CD4-positive, alpha-beta T cell treated with Interleukin-12 subunit alpha and Interleukin-12 subunit beta, for 1 hour (primary cell): ENCODE measurements around the gene ZNF609.

Experiments
- DNase-seq: peaks from one replicate; pipeline ENCODE4 v3.0.0-alpha.2; 2020

The ZNF609 gene

DNA sequence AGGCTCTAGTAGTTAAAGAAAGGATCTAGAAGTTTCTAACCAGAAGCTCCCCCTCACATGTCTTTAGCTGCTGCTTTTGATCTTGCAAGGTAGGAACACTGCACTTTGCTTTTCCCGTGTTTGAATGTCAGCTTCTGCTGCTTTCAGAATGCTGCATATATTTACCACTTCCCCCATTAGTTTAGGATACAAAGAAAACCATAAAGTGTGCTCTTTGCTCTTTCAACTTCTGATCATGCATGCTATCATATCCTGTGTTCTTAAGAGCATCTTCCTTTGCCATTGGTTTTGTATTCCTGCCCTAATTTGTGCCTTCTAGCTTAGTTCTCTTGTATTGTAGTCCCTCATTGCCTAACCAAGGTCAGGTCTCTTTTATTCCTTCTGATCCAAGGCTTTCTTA lies 43.3 kb downstream of the ZNF609 start:
- DNase-seq, result peak; percentile 24

DNA sequence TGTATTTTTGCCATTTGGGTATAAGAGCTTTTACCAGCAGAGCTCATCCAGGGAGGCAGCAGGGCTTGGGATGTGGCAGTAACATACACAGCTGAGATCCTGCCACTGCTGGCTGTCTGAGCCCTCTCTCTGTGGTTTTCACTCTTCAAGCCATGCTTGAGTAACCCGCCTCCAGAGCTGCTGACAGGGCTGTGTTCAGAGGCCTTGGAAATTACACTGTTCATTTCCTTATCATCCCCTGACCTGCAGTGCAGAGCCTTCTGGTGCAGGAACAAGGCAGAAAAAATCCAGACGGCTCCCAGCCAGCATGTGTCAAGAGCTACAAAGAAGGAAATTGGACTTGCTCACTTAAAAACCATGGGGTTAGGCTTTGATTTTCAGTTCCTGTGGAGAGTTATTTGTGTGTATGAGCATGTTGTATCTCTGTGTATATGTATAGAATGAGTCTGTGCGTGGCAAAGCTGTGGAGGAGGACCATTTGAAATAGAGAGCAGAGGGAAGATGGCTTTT lies 47.0 kb downstream of the ZNF609 start:
- DNase-seq, result peak; percentile 18

DNA sequence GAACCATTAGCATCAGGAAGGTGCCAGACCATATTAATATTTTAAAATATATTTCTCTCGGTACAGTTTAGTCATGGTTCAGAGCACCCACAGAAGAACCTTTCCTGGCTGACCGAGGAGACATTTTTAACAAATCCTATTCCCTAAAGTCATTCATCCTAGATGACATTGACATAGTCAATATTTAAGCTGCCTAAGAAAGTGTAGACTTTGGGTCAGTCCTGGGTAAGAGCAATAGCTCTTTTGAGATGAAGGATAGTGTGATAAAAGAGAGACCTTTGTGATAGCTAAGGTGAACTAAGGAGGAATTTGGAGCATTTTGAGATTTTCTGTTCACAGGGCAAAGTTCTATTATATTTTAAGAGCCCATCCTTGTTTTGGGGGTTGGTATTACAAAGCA lies 47.5 kb downstream of the ZNF609 start:
- DNase-seq, result no peak

DNA sequence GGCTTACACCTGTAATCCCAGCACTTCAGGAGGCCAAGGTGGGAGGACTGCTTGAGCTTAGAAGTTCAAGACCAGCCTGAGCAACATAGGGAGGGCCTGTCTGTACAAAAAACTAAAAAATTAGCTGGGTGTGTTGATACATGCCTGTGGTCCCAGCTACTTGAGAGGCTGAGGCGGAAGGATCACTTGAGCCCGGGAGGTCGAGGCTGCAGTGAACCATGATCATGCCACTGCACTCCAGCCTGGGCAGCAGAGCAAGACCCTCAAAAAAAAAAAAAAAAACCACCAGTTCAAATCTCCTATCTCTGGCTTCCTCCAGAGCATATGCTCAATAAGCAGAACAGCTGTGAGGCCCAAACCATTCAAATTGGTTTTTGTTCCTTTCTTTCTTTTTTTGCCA lies 53.4 kb downstream of the ZNF609 start:
- DNase-seq, result no peak

DNA sequence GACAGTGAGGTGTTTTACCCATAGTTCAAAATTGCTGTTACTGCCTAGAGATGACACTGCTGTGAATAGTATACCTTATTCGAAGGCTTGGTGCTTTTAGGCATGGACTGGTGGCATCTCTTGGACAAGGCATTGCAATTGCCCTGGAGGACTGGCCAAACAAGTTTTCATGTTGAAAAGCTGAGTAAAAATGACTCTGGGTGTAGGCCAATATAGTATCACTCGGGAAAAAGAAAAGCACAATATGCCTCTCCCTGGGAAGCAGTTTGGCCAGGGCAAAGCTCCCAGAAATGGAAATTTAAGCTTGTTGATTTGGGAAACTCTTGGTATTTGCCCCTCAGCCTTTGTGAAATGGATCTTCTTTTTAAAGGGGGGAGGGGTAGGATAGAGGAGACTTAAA lies 54.8 kb downstream of the ZNF609 start:
- no peak for DNase-seq

DNA sequence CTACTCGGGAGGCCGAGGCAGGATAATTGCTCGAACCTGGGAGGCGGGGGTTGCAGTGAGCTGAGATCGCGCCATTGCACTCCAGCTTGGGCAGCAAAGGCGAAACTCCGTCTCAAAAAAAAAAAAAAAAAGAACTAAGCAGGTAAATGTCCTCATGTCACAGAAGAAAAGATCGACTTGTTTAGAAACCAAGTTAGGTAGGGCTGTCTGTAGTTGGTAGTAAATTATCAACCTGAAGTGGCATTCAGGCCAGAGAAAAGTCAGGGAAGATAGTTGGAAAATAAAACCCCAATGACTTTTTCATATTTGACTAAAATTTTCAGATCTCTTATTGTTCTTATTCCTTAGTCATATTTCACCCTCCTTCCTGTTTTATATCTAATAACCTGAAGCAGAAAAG lies 55.4 kb downstream of the ZNF609 start:
- no peak for DNase-seq

DNA sequence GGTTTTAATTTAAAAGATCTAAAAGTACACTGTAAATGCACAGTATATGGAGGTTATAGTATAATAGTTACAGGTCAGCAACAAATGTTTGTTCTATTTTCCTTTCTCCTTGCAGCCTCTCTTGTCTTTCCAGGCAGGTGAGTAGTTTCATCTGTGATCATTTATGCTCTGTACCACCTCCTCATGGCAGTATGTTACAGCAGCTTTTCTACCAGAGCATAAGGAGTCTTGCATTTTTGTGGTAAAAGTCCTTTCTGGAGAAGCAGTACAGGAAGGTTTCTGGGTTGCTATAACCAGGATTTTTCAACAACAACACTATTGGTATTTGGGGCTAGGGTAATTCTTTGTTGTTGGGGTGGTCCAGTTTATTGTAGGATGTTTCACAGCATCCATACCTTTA lies 59.5 kb downstream of the ZNF609 start:
- DNase-seq, result no peak

DNA sequence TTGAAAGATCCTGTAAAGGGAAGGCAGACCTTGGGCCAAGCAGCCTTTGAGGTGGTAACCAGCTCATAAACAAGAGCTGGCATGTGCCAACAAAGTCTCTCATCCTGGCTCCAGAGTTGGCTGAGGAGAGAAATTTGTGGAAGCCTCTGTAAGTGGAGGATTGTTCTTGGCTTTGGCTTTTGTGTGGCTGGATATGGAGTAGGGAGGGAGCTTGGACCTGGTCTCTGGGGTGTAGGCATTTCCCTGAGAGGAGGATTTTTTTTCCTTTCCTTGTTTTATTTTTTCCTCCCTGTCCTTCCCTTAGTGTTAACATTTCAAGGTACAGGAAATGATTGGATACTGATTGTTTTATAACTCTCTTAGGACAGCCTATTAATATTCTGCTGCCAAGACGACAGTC lies 60.8 kb downstream of the ZNF609 start:
- no peak for DNase-seq

DNA sequence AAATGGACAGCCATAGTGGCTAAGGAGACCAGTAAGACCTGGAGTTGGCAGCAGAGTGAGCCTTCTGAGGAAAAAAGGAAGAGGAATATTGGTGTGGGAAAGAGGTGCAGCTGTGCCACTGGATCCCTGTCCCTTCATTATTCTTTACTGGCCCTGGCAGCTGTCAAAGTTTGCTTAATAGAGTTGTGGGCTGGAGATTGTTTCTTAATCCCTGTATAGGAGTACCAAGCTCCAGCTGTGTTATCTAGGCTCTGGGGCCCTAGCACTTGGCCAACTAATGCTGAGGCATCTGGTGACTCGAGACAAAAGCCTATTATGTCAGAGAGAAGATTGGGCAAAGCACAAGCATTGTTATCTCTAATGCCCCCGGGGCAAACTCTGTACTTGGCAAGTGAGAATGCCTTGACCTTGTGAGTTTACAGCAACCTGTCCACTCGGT lies 61.4 kb downstream of the ZNF609 start:
- no peak for DNase-seq

DNA sequence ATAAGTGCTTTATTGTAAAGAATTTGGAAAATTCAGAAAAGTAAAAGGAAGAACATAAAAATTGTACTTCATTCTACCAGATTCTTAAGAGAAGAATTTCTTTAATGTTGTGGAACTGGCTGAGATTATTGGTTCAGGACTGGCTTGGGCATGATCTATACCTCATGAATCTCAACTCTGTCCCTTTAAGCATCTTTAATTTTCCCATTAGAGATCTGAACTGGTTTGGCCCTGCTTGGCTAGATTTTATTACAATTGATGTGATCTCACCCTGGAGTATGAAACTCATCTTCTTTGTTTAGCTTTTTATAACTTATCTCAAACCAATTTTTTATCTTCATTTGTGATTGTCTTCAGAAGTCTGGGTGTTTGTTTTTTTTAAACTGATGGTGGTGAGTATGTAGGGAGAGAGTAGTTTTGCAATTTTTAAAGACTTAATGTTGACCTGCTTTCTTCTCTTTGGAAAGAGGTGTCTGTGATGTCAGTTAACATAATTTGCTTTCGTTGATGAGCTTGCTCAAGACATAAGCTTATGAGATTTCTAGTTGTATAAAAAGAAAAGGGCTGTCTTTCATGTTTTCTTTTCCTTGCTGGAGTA lies 61.9 kb downstream of the ZNF609 start:
- DNase-seq, result no peak

DNA sequence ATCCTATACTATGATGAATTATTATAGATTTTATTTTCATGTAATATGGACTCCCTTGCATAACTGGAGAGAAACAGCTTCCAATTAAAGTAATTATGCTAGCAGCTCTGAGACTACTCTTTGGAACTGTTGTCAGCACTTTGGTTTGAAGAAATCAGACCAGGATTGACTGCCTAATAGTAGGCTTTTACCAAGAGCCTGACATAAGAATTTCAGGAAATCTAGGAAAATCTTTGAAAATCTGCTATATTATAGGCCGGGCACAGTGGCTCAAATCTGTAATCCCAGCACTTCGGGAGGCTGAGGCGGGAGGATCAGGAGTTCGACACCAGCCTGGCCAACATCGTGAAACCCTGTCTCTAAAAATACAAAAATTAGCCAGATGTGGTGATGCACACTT lies 62.9 kb downstream of the ZNF609 start:
- DNase-seq, result no peak

DNA sequence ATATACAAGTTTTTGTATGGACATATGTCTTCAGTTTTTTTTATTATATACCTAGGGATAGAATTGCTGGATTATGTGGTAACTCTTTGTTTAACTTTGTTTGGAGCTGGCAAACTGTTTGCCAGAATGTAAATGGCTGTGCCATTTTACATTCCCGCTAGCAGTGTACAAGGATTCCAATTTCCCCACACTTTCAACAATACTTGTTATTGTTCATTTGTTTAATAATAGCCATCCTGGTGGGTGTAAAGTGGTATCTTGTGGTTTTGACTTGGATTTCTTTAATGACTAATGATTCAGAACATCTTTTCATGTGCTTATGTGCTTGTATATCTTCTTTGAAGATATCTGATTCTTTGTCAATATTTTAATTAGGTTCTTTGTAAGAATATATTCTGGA lies 64.4 kb downstream of the ZNF609 start:
- DNase-seq, result no peak

DNA sequence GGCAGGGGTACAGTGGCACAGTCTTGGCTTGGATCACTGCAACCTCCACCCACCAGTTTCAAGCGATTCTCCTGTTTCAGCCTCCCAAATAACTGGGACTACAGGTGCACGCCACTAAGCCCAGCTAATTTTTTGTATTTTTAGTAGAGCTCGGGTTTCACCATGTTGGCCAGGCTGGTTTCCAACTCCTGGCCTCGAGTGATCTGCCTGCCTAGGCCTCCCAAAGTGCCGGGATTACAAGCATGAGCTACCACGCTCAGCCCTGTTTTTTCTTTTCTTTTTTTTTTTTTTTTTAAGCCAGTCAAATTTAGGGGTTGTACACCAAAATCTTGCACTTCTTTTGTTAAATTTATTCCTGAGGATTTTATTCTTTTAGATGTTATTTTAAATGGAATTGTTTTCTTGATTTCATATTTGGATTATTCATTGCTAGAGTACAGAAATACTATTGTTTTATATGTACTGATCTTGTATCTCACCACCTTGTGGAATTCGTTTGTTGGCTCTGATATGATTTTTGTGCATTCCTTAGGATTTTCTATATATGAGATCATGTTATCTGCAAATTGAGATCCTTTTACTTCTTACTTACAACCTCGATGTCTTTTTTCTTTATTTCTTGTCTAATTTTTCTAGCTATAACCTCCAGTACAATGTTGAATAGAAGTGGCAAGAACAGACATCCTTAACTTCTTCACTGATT lies 65.6 kb downstream of the ZNF609 start:
- no peak for DNase-seq

DNA sequence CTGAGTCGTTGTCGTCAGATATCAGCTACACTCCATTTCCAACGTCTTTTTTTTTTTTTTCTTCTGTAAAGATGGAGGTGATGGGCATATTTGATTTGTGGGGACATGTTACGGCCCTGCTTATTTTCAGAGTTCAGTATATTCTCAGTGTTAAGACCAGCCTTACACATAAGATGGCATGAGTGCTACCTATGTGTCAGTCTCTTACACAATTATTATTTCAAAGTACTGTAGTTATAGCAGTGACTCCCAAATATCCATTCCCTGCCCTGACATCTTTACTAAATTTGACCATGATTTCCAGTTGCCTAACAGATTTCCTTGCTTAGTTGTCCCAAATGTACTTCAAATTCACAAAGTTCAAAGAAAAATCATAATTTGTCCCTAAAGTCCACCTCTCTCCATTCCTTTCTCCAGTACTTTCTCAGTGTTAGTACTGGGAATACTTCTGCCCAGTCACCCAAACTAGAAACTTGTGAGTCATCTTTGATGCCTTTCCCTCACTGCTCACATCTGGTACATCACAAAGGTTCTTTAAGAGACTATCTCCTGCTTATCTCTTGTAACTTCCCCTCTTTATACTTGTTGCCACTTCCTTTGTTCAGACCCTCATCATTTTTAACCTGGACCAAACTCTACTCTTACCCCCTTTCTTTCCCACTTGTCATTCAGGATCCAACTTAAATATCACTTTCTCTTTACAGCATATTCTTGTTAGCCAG lies 67.0 kb downstream of the ZNF609 start:
- no peak for DNase-seq

DNA sequence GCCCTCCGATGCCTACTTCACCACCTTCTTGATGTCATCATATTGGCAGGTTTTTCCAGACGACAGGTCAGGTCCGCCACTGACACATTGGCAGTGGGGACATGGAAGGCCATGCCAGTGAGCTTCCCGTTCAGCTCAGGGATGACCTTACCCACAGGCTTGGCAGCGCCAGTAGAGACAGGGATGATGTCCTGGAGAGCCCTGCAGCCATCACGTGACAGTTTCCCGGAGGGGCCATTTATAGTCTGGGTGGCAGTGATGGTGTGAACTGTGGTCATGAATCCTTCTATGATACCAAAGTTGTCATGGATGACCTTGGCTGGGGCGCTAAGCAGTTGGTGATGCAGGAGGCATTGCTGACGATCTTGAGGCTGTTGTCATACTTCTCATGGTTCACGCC lies 68.5 kb downstream of the ZNF609 start:
- DNase-seq, result no peak

DNA sequence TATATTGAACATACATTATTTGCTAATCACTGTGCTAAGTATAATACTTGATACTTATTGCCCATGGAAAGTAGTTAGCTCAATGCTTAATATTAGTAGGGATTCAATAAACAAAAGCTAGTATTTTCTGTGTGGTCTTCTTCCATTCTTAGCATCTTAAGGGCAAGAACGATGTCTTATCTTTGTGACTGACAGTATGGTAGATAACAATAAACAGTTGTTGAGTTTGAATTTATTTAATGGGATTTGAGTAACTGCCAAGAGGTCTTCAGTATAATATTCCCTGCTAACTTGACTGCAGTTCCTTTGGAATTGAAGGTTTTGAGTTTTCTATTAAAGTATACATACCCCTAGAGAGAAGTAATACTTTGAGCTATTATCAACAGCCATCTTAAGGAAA lies 70.1 kb downstream of the ZNF609 start:
- no peak for DNase-seq

DNA sequence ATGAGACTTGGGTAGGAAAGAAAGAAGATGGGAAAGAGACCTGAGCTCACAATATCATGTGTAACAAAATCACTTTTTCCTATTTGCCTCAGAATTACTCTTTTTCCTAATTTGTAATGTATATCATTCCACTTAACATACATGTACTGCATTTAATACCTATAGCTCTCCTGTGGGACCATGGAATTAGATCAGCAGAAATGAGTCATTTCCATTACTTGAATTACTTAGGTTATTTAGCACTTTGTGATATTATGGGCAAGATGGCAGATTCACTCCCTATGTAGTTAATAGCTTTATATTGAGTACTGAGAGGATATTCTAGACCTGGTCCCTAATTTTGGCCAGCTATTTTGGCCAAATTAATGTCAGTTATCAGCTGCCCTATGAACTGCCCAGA lies 70.5 kb downstream of the ZNF609 start:
- DNase-seq, result no peak

DNA sequence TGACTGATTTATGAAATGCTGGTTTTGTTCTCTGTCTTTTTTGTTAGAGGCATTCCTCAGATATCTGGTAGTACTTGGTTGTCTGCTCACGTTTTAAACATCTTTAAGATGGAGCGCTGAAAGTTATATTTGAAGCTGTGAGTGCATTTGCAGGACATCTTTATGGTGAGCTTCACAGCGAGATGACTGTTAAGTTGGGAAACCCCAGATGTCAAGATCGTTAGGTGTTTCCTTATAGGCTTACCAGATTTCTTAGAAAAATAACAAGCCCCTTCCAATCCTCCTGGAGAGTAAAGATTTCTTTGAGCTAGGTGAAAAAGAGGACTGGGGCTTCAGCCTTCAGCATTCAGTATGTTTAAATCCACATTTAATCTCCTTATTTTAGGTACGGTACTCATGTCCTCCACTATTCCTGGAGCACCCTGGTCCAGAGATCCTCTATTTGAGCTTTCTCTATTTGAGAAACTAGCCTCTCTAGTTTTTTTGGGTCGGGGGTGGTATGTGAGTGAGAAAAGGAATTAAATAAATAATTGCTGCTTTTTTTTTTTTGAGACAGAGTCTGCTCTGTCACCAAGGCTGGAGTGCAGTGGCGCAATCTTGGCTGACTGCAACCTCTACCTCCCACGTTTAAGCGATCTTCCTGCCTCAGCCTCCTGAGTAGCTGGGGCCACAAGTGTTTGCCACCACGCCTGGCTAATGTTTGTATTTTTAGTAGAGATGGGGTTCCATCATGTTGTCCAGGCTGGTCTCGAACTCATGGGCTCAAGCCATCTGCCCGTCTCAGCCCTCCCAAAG lies 72.3 kb downstream of the ZNF609 start:
- DNase-seq, result no peak

DNA sequence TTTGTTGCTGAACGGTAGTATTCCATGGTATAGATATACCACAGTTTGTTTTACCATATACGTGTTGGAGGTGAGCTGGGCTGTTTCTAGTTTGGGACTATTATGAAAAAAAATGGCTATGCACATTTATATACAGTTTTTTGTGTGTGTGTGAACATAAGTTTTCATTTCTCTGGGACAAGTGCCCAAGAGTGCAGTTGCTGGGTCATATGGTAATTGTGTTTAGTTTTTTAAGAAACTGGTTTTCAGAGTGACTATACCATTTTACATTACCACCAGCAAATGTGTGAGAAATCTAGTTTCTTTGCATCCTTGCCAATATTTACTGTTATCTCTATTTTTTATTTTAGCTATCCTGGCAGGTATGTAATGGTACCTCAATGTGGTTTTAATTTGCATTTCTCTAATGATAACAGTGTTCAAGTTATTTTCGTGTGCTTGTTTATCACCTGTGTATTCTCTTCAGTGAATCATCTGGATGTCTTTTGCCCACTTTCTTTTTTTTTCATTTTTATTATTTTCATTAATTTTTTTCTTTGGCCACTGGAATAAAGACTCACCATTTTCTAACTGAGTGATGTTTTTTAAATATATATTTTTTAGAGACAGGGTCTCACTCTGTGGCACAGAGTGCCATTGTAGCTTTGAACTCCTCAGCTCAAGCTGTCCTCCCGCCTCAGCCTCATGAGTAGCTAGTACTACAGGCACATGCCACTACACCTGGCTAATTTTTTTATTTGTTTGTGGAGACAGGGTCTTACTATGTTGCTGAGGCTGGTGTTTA lies 75.3 kb downstream of the ZNF609 start:
- DNase-seq, result no peak

DNA sequence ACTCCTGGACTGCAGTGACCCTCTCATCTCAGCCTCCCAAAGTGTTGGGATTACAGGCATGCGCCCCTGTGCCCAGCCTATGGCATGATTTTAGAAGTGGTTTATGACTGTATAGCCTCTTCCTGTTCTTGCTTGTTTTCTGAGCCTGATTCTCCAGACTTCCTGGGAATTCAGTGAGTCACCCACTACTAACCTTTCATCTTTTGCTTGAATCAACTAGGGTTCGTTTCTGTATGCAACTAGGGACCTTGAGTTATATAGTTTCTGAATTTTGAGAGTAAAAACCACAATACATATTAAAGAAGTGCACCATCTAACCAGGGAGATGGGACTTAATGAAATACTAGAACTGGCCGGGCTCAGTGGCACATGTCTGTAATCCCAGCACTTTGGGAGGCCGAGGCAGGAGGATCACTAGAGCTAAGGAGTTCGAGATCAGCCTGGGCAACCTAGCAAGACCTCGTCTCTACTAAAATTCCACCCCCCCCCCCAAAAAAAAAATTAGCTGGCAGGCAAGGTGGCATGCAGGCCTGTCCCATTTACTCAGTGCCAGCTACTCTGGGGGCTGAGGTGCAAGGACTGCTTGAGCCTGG lies 76.0 kb downstream of the ZNF609 start:
- DNase-seq, result no peak

DNA sequence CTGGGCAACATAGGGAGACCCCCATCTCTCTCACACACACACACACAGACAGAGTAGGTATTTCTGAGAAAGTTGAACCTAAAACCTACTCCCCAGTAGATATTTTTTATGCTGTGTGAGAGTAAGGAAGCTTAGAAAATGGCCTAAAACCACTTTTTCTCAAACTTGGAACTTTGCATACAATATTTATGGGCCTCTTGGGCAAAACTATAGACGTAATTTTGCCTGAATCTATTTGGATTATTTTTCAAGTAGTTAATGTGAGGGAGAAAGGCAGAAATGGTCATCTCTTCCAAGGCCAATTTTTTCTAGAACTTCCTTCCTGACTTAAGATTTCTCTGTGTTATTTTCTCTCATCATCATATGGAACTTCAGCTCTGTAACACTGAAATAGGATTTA lies 81.7 kb downstream of the ZNF609 start:
- no peak for DNase-seq

DNA sequence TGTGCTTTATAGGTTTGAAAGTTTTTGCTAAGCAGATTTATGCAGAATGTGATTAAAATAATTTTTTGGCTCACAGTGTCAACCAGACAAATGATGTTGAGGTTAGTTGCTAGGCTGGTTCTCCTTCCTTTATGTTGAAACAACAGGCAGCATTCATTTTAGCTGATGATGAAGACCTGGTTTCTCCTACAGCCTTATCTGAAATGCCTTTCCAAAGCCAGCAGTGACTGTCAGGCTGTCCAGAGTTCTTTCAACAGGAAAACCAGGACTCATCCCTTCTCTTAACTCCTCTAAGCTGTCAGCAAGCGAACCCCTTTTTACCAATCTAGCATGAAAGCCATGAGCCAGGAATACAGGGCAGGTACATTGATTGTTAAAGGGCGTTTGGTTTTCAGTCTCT lies 84.1 kb downstream of the ZNF609 start:
- DNase-seq, result no peak
